Islet precursor cell (in vitro differentiated cells): Measurements from ENCODE around the gene BAD.
"Not testable (repeated sequence)": the region's sequence is repeated elsewhere in the genome, so short reads cannot be mapped to it uniquely, and the experiment has no call there.

Source experiments
- DNase-seq: peaks from one replicate; pipeline ENCODE4 v3.0.0-alpha.2; 2018

BAD gene

GRCh38 chr11:64284048-64284961, at the start of gene BAD:
TSS of gene BAD (minus strand) at chr11:64284665. CDS start at chr11:64284368, 297 bp downstream.
- peak; percentile 97 for DNase-seq

GRCh38 chr11:64333556-64333955, 49.1 kb upstream of the BAD start:
- DNase-seq = no peak

- DNase-seq = peak; percentile 82
Observed at GRCh38 chr11:64331569-64332371, 47.3 kb upstream of the BAD start.

- DNase-seq = no peak
Observed at GRCh38 chr11:64330888-64331287, 46.4 kb upstream of the BAD start.

- no peak for DNase-seq
Observed at GRCh38 chr11:64327993-64328392, 43.5 kb upstream of the BAD start.

- no peak for DNase-seq
Observed at GRCh38 chr11:64327375-64327774, 42.9 kb upstream of the BAD start.

GRCh38 chr11:64324692-64325469, 40.4 kb upstream of the BAD start:
- DNase-seq = peak; percentile 66

GRCh38 chr11:64323984-64324383, 39.5 kb upstream of the BAD start:
- DNase-seq = peak; percentile 57

GRCh38 chr11:64323373-64323772, 38.9 kb upstream of the BAD start:
- no peak for DNase-seq

GRCh38 chr11:64322925-64323260, 38.4 kb upstream of the BAD start:
- no peak for DNase-seq

GRCh38 chr11:64321533-64321932, 37.1 kb upstream of the BAD start:
- DNase-seq = peak; percentile 48

GRCh38 chr11:64321026-64321425, 36.6 kb upstream of the BAD start:
- DNase-seq = peak; percentile 34

- no peak for DNase-seq
Observed at GRCh38 chr11:64320556-64320955, 36.1 kb upstream of the BAD start.

- no peak for DNase-seq
Observed at GRCh38 chr11:64318766-64319761, 34.6 kb upstream of the BAD start.

GRCh38 chr11:64317961-64318765, 33.7 kb upstream of the BAD start, which contains the start of gene PRDX5:
TSS of gene PRDX5 (plus strand) at chr11:64318121. CDS start at chr11:64318216, 95 bp downstream.
- DNase-seq = peak; percentile 97

- DNase-seq = peak; percentile 99
Observed at GRCh38 chr11:64317325-64317960, 33.0 kb upstream of the BAD start, which contains the start of gene TRMT112. TSS of gene TRMT112 (minus strand) at chr11:64317559. CDS start at chr11:64317526, 33 bp downstream.

- peak; percentile 69 for DNase-seq
Observed at GRCh38 chr11:64316672-64317324, 32.3 kb upstream of the BAD start.

- not testable (repeated sequence) for DNase-seq
Observed at GRCh38 chr11:64315667-64316526, 31.4 kb upstream of the BAD start.
